ENCODE data around the gene ATG4C. TPM values are rescaled to one million over a fixed set of nuclear protein-coding genes. Genes with fewer than 3 reads are reported as not detected.

ATG4C gene
- total and polyA plus RNA-seq, 2 of the 13 experiments (the other 11 are each of a cell fraction or from before 2014, with no cell fraction given), result 4.0 to 11.2 TPM

- H3K4me2 ChIP-seq (ENCODE audit: low read depth, low read length), result no peak overlapping the region
- H2AFZ ChIP-seq (ENCODE audit: low read length), result no peak overlapping the region
- H3K9me3 ChIP-seq (ENCODE audit: low read length), result no peaks in the 10 kb centered on the region
- H3K36me3 ChIP-seq (replicated peaks in 1 of 2; ENCODE audit: control insufficient read depth in 1 of 2, insufficient read depth in 2 of 2, low read length in 2 of 2), result no peaks in the 10 kb centered on the region
- H3K4me3 ChIP-seq (replicated peaks in 1 of 3; ENCODE audit: insufficient read depth in 1 of 3, low read depth in 2 of 3, low read length in 3 of 3), result no peak overlapping the region
- H3K79me2 ChIP-seq (ENCODE audit: insufficient read depth, low read length), result peaks cover 2% of the 10 kb centered on the region
- H3K9ac ChIP-seq (ENCODE audit: insufficient read depth, low read depth, low read length), result no peak overlapping the region
- ATAC-seq, result no peak
- 96% methylated on average over 3 of the region's 3 CpGs for WGBS (ENCODE audit: low lambda C conversion rate)
- in situ Hi-C loops (cut with HindIII; ENCODE audit: extremely low pct_ligation_motif_present, low pct_unique_long_range_greater_than_20kb), result no loop called here
- no peaks in the 10 kb centered on the region for H4K20me1 ChIP-seq (ENCODE audit: insufficient read depth, low read length)
- intact Hi-C loops (cut with micrococcal nuclease; ENCODE audit: unreplicated experiment), result no loop called here
- H3K27me3 ChIP-seq (ENCODE audit: control insufficient read depth in 1 of 2, insufficient read depth in 2 of 2, low read length in 2 of 2), result no peaks in the 10 kb centered on the region
- DNase-seq (ENCODE audit: low spot score), result no peak
- ChIA-PET POLR2A (no interaction called here), CTCF (ENCODE audit: low intra/inter-chr PET ratio, low total read pairs) (no interaction called here)
- H3K4me1 ChIP-seq (ENCODE audit: insufficient read depth, low read length), result no peaks in the 10 kb centered on the region
- no TSS peak for BruUV-seq (replicated peaks)
- no peak for FAIRE-seq
- no peak overlapping the region for H3K27ac ChIP-seq (ENCODE audit: extremely low read length, insufficient read depth, low read length)
- 0 out of 2 replicates have a peak, but pooled peaks have one; percentile 15 for TF ChIP-seq CREB1 (IDR thresholded peaks at IDR 0.05)
- TF ChIP-seq CREB1 (CRISPR knock-in tag; IDR thresholded peaks at IDR 0.05), result no peak
- TF ChIP-seq ZNF354B (CRISPR knock-in tag; IDR thresholded peaks at IDR 0.05), result no peak
Observed at GRCh38 chr1:62800281-62800680, 16.3 kb downstream of the ATG4C start.

- ChIA-PET POLR2A (no interaction called here), CTCF (ENCODE audit: low intra/inter-chr PET ratio, low total read pairs) (no interaction called here)
- no peaks in the 10 kb centered on the region for H3K9me3 ChIP-seq (ENCODE audit: low read length)
- no peak overlapping the region for H3K4me2 ChIP-seq (ENCODE audit: low read depth, low read length)
- no peak for FAIRE-seq
- H3K36me3 ChIP-seq (replicated peaks in 1 of 2; ENCODE audit: control insufficient read depth in 1 of 2, insufficient read depth in 2 of 2, low read length in 2 of 2), result no peaks in the 10 kb centered on the region
- H3K27ac ChIP-seq (ENCODE audit: extremely low read length, insufficient read depth, low read length), result no peak overlapping the region
- no peak overlapping the region for H3K9ac ChIP-seq (ENCODE audit: insufficient read depth, low read depth, low read length)
- in situ Hi-C loops (cut with HindIII; ENCODE audit: extremely low pct_ligation_motif_present, low pct_unique_long_range_greater_than_20kb) (no loop called here), intact Hi-C loops (cut with micrococcal nuclease; ENCODE audit: unreplicated experiment) (no loop called here)
- TF ChIP-seq ZNF34 (CRISPR knock-in tag; IDR thresholded peaks at IDR 0.05; ENCODE audit: borderline replicate concordance) (no peak), MTERF4 (CRISPR knock-in tag; IDR thresholded peaks at IDR 0.05) (no peak), PLRG1 (conservative IDR thresholded peaks at IDR 0.05) (no peak), ZNF484 (CRISPR knock-in tag; IDR thresholded peaks at IDR 0.05; ENCODE audit: borderline replicate concordance, low read depth) (no peak), SATB2 (CRISPR knock-in tag; IDR thresholded peaks at IDR 0.05) (no peak)
- DNase-seq (ENCODE audit: low spot score), result no peak
- no peak overlapping the region for H3K4me3 ChIP-seq (replicated peaks in 1 of 3; ENCODE audit: insufficient read depth in 1 of 3, low read depth in 2 of 3, low read length in 3 of 3)
- 98% methylated on average over 3 of the region's 3 CpGs for WGBS (ENCODE audit: low lambda C conversion rate)
- BruUV-seq (replicated peaks), result no TSS peak
- H3K4me1 ChIP-seq (ENCODE audit: insufficient read depth, low read length), result no peaks in the 10 kb centered on the region
- H3K79me2 ChIP-seq (ENCODE audit: insufficient read depth, low read length), result peaks cover 2% of the 10 kb centered on the region
- ATAC-seq, result no peak
- H3K27me3 ChIP-seq (ENCODE audit: control insufficient read depth in 1 of 2, insufficient read depth in 2 of 2, low read length in 2 of 2), result no peaks in the 10 kb centered on the region
- H4K20me1 ChIP-seq (ENCODE audit: insufficient read depth, low read length), result no peaks in the 10 kb centered on the region
- H2AFZ ChIP-seq (ENCODE audit: low read length), result no peak overlapping the region
Observed at GRCh38 chr1:62800825-62801306, 16.9 kb downstream of the ATG4C start.
